B cell (primary cell): ENCODE measurements around the gene UMAD1. TPM values are rescaled to one million over a fixed set of nuclear protein-coding genes. Genes with fewer than 3 reads are reported as not detected.

Experiments used
- ATAC-seq: fragments of 200-7000 bp; cut with Tn5 transposase; one replicate; pipeline ENCODE4 v1.10.0; 2021; ENCODE audit warnings: low read depth, mild to moderate bottlenecking, moderate number of reproducible peaks, moderate library complexity
- CTCF ChIA-PET: fragments of 350-600 bp; sonication (Branson Sonifier 250); formaldehyde crosslinking; loops from one replicate; lab custom pipeline; 2021; ENCODE audit warnings: antibody characterized with exemption, inconsistent platforms; lab: Charles Lee
- POLR2A ChIA-PET: fragments of 350-600 bp; sonication (Branson Sonifier 250); formaldehyde crosslinking; loops from one replicate; lab custom pipeline; 2021; ENCODE audit warnings: antibody characterized with exemption; lab: Charles Lee
- DNase-seq: peaks from one replicate; pipeline ENCODE4 v3.0.0; 2013
- H2AFZ ChIP-seq: 2 replicates; pipeline ENCODE4 v1.6.1; 2012; ENCODE audit warnings: mild to moderate bottlenecking, low read depth, low read length; ENCODE audit not compliant: insufficient read depth, poor library complexity, severe bottlenecking
- H3K27ac ChIP-seq, 2 donors: 1 replicate in 1 of 2; 2 replicates in 1 of 2; pipeline ENCODE4 v1.5.1; 2012 to 2013; ENCODE audit warnings: low read length in 2 of 2, mild to moderate bottlenecking in 2 of 2, moderate library complexity in 1 of 2
- H3K27me3 ChIP-seq, 4 experiments: fragments of 200-600 bp in 1 of 4; sonication (generic) in 1 of 4; replicated peaks in 1 of 4; 1 replicate in 2 of 4; 2 replicates in 2 of 4; pipeline versions ENCODE4 v1.6.1 to v1.7.0; 2013 to 2016; ENCODE audit warnings: low read length in 3 of 4, mild to moderate bottlenecking in 2 of 4, mixed read lengths in 1 of 4, moderate library complexity in 1 of 4; ENCODE audit not compliant: insufficient read depth in 4 of 4, control insufficient read depth in 3 of 4; ENCODE audit errors: control extremely low read depth in 1 of 4
- H3K36me3 ChIP-seq, 2 experiments: replicated peaks in 1 of 2; 1 replicate in 1 of 2; 2 replicates in 1 of 2; pipeline versions ENCODE4 v1.6.1 to v1.7.1; 2013; ENCODE audit warnings: low read length in 1 of 2; ENCODE audit not compliant: insufficient read depth in 2 of 2, control insufficient read depth in 1 of 2; ENCODE audit errors: control extremely low read depth in 1 of 2, extremely low read depth in 1 of 2
- H3K4me1 ChIP-seq, 2 donors: fragments of 200-600 bp in 1 of 2; sonication (generic) in 1 of 2; 1 replicate in 1 of 2; 2 replicates in 1 of 2; pipeline versions ENCODE4 v1.5.1 to v1.6.1; 2013 to 2017; ENCODE audit warnings: low read length in 2 of 2; ENCODE audit not compliant: control insufficient read depth in 2 of 2, insufficient read depth in 2 of 2
- H3K4me2 ChIP-seq: replicated peaks from 2 replicates; pipeline ENCODE3; 2012; ENCODE audit warnings: mild to moderate bottlenecking, low read depth, low read length; ENCODE audit not compliant: poor library complexity, severe bottlenecking
- H3K4me3 ChIP-seq, 5 experiments: fragments of 200-600 bp in 1 of 5; sonication (generic) in 1 of 5; 1 replicate in 3 of 5; 2 replicates in 2 of 5; pipeline versions ENCODE4 v1.5.1 to v1.7.0; 2011 to 2016; ENCODE audit warnings: low read length in 4 of 5, mild to moderate bottlenecking in 4 of 5, low read depth in 2 of 5, control low read depth in 1 of 5, moderate library complexity in 1 of 5; ENCODE audit not compliant: insufficient read depth in 1 of 5; ENCODE audit errors: control extremely low read depth in 1 of 5, extremely low read depth in 1 of 5
- H3K79me2 ChIP-seq: fragments of 200-600 bp; sonication (generic); one replicate; pipeline ENCODE4 v1.6.0; 2016; ENCODE audit warnings: low read length; ENCODE audit not compliant: control insufficient read depth, insufficient read depth
- H3K9ac ChIP-seq: fragments of 200-600 bp; sonication (generic); 2 replicates; pipeline ENCODE4 v1.6.1; 2017; ENCODE audit warnings: mild to moderate bottlenecking, low read length, moderate library complexity
- H3K9me3 ChIP-seq, 3 donors: one replicate each; pipeline versions ENCODE4 v1.6.1 to v1.7.1; 2013; ENCODE audit warnings: low read length in 2 of 3; ENCODE audit not compliant: control insufficient read depth in 2 of 3, insufficient read depth in 1 of 3; ENCODE audit errors: control extremely low read depth in 1 of 3
- H4K20me1 ChIP-seq: 2 replicates; pipeline ENCODE4 v1.6.0; 2012; ENCODE audit warnings: mild to moderate bottlenecking, low read length; ENCODE audit not compliant: insufficient read depth, control insufficient read depth, poor library complexity, severe bottlenecking
- H3K27ac Mint-ChIP-seq: one replicate; pipeline ENCODE4 v1.8.0; 2021; ENCODE audit warnings: mixed read lengths
- H3K27me3 Mint-ChIP-seq: one replicate; pipeline ENCODE4 v1.8.0; 2021; ENCODE audit warnings: mixed read lengths
- H3K4me1 Mint-ChIP-seq: one replicate; pipeline ENCODE4 v1.8.0; 2021; ENCODE audit warnings: mixed read lengths
- H3K4me3 Mint-ChIP-seq: one replicate; pipeline ENCODE4 v1.8.0; 2021; ENCODE audit warnings: mixed read lengths
- H3K9me3 Mint-ChIP-seq: one replicate; pipeline ENCODE4 v1.8.0; 2022; ENCODE audit warnings: mixed read lengths; ENCODE audit not compliant: insufficient read depth
- CTCF ChIP-seq: fragments of 200-600 bp; IDR thresholded peaks from one replicate; pipeline ENCODE4 v1.8.0; 2022; ENCODE audit warnings: antibody characterized with exemption, mild to moderate bottlenecking
- EZH2 ChIP-seq: IDR thresholded peaks from 2 replicates; pipeline ENCODE4 v1.6.1; 2012; ENCODE audit warnings: borderline replicate concordance, low read depth, mild to moderate bottlenecking, moderate library complexity, low read length; ENCODE audit not compliant: insufficient read depth, poor library complexity, severe bottlenecking
- WGBS: methylation state at CpG from one replicate; pipeline ENCODE4 v1.1.5; 2013; ENCODE audit warnings: missing lambda C conversion rate; ENCODE audit not compliant: insufficient coverage; 5-methylcytosine and 5-hydroxymethylcytosine counted together
- intact Hi-C: fragments of 100-400 bp; cut with micrococcal nuclease; formaldehyde crosslinking; loops from one replicate; pipeline ENCODE4 v1.10.0; 2022
- polyA plus RNA-seq: library from polyadenylated mRNA; depleted of rRNA; stranded (reverse); fragments of >200 nt; gene quantifications from 2 replicates; pipeline ENCODE4 v1.2.3, GENCODE V29; 2012
- total RNA-seq, 2 donors: library from RNA; stranded (reverse); fragments of 120-200 nt in 1 of 2; gene quantifications; 1 replicate in 1 of 2; 2 replicates in 1 of 2; pipeline versions ENCODE4 v1.2.3 to v1.2.4, GENCODE V29; 2013 to 2022

UMAD1 gene
- total and polyA plus RNA-seq, 2 donors (not counting 1 experiment from before 2014, with no cell fraction given): 11.6 to 25.9 TPM

DNA sequence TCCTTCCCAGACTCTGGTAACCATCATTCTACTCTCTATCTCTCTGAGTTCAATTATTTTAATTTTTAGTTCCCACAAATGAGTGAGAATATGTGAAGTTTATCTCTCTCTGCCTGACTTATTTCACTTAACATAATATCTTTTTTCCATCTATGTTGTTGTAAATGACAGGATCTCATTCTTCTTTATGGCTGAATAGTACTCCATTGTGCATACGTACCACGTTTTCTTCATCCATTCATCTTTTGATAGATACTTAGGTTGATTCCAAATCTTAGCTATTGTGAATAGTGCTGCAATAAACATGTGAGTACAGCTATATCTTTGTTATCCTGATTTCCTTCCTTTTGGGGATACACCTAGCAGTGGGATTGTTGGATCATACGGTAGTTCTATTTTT, 54.0 kb downstream of the UMAD1 start:
- no peak for TF ChIP-seq CTCF
- no peak for TF ChIP-seq EZH2
- H3K9ac ChIP-seq: no peak overlapping the region
- intact Hi-C loops: no loop called here
- ATAC-seq (no peak), DNase-seq (no peak)
- no CpG with 5 or more reads among the region's 3 CpGs for WGBS
- Mint-ChIP-seq H3K4me1 (peaks cover 8% of the 10 kb centered on the region), H3K9me3 (peaks cover 4% of the 10 kb centered on the region), H3K27ac (no peak overlapping the region), H3K27me3 (no peaks in the 10 kb centered on the region), H3K4me3 (no peak overlapping the region)
- H3K4me1 ChIP-seq: peaks cover 3 to 7% of the 10 kb centered on the region in 2 donors
- POLR2A ChIA-PET: interaction anchor here (0.8 kb wide), 1 partner anchor 66 kb away, joined by 6 read pairs; no protein-coding TSS in a partner anchor
- no peaks in the 10 kb centered on the region for H3K9me3 ChIP-seq
- H3K79me2 ChIP-seq: peaks cover 32% of the 10 kb centered on the region
- CTCF ChIA-PET: interaction anchor here (1.3 kb wide), 1 partner anchor 13 kb away, joined by 5 read pairs; no protein-coding TSS in a partner anchor
- H4K20me1 ChIP-seq: no peaks in the 10 kb centered on the region
- H3K4me3 ChIP-seq: no peak overlapping the region
- H3K27ac ChIP-seq: no peak overlapping the region
- H2AFZ ChIP-seq: no peak overlapping the region
- H3K36me3 ChIP-seq: no peaks in the 10 kb centered on the region
- no peak overlapping the region for H3K4me2 ChIP-seq
- no peaks in the 10 kb centered on the region for H3K27me3 ChIP-seq

DNA sequence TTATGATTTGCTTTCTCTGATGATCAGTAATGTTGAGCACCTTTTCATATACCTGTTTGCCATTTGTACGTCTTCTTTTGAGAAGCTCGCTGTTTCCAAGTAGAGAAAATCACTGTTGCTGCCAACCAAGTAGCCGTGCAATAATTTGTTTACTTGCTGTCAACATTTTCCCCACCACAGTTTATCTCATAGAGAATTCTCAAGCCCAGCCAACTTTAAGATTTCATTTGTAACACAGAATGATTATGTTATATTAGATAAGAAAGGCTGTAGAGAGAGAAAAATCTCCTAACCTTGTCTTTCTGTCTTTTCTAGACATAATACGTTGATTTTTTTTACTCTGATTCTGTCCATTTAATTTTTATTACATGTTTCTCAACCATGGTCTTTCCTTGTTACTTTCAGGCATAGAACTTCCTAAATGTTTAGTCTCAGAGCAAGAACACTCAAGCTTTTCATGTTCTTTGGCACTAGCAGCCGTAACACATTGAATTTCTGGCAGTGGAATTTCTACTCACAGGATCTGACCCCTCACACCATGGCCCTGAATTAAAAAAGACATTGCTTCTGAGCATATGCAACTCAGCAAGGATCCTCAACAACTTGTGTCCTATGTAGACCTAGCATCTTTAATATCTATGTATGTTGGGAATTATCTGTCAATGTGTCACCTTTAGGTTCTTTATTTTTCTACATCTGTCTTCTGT, 54.7 kb downstream of the UMAD1 start:
- Mint-ChIP-seq H3K27ac (no peak overlapping the region), H3K9me3 (peaks cover 4% of the 10 kb centered on the region), H3K4me1 (peaks cover 14% of the 10 kb centered on the region), H3K4me3 (no peak overlapping the region), H3K27me3 (no peaks in the 10 kb centered on the region)
- POLR2A ChIA-PET: interaction anchor here (0.8 kb wide), 1 partner anchor 65 kb away, joined by 6 read pairs; no protein-coding TSS in a partner anchor
- H3K4me1 ChIP-seq: peaks cover 8 to 12% of the 10 kb centered on the region in 2 donors
- intact Hi-C loops: no loop called here
- H3K36me3 ChIP-seq: no peaks in the 10 kb centered on the region
- TF ChIP-seq EZH2: no peak
- no peak for TF ChIP-seq CTCF
- H3K9me3 ChIP-seq: no peaks in the 10 kb centered on the region
- ATAC-seq (no peak), DNase-seq (no peak)
- WGBS: 87% methylated on average over 3 of the region's 5 CpGs
- CTCF ChIA-PET: interaction anchor here (1.3 kb wide), 1 partner anchor 14 kb away, joined by 5 read pairs; no protein-coding TSS in a partner anchor
- H3K4me3 ChIP-seq: no peak overlapping the region
- peaks cover 28% of the 10 kb centered on the region for H3K79me2 ChIP-seq
- H3K9ac ChIP-seq: no peak overlapping the region
- no peak overlapping the region for H3K4me2 ChIP-seq
- H3K27ac ChIP-seq: no peak overlapping the region
- H3K27me3 ChIP-seq: no peaks in the 10 kb centered on the region
- no peaks in the 10 kb centered on the region for H4K20me1 ChIP-seq
- H2AFZ ChIP-seq: no peak overlapping the region
